DMS 273 treated with DMSO at 0.1 percent for 48 hours (cell line): Measurements from ENCODE around the gene TMEM221.

Experiments used
- DNase-seq: peaks from one replicate; lab custom pipeline; 2025; lab: John Stamatoyannopoulos, UW

TMEM221 gene

GRCh38 chr19:17441241-17442021 is 7.0 kb downstream of the TMEM221 start:
- DNase-seq = no peak

GRCh38 chr19:17436874-17437267 is 11.6 kb downstream of the TMEM221 start:
- no peak for DNase-seq

DNA sequence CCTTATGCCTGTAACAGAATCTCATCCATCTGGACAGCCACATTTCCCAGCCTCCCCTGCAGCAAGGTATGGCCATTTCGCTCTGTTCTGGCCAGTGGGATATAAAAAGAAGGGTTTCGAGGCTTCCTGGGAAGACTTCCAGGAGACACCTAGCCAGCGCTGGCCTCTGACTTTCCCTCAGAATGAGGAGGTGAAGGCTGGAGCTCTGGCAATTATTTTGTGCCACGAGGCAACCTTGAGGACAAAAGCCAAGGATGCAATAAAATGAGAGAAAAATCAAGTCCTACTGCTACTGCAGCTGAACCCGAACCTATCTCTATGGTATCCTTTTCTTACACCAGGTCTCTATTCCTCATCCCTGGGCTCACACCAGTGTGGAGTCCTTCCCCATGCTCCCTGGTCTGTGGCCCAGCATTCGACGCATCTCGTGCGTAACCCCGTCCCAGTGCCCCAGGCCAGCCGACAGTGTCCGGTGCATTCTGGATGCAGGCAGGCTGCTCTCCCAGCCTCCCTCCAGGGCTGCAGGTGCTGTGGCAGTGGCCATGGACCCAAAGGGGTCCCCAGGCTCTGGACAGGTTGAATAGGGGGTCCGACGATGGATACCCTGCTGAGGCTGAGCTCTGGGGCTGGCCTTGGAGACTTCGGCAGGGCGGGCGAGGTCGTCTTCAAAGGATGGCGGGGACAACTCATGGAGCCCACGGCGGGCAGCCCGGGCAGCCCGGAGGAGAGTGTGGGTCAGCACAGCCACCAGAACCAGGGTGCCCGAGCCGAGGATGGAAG is 12.2 kb downstream of the TMEM221 start:
- DNase-seq = no peak

DNA sequence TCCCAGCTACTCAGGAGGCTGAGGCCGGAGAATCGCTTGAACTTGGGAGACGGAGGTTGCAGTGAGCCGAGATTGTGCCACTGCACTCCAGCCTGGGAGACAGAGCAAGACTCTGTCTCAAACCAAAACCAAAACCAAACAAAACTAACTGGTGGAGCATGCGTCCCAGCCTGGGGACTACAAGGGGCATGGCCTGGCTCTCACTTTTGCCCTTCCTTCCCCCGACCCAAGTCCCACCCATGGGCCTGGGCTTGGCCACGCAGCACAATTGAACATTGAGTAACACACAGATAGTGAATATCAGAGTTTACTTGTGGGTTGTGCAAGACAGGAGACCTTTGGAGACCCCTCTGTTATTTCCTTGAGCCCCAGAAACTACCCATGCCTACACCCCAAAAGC is 13.2 kb downstream of the TMEM221 start:
- no peak for DNase-seq

GRCh38 chr19:17431417-17431816 is 17.1 kb downstream of the TMEM221 start:
- DNase-seq = no peak

DNA sequence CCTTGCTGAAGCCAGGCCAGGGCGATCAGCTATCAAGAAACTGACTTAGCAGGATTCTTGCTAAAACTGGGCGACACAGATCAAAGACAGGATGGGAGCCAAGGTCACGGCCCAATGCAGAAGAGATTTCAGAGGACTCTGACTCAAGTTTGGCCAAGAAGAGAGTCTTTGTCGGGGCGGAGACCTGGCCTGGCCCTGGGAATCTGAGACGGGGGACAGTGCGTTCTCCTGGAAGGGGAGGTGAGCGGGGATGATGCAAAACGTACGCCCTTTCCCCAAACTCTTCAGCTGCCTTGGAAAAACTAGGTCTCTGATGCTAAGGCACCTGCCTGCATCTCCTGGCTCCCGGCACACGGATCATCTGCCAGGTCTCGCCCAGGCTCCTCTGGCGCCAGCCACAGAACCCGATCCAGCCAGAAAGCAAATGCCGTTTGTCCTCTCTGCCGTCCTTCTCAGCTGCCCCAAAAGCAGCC is 18.8 kb downstream of the TMEM221 start:
- DNase-seq = no peak

DNA sequence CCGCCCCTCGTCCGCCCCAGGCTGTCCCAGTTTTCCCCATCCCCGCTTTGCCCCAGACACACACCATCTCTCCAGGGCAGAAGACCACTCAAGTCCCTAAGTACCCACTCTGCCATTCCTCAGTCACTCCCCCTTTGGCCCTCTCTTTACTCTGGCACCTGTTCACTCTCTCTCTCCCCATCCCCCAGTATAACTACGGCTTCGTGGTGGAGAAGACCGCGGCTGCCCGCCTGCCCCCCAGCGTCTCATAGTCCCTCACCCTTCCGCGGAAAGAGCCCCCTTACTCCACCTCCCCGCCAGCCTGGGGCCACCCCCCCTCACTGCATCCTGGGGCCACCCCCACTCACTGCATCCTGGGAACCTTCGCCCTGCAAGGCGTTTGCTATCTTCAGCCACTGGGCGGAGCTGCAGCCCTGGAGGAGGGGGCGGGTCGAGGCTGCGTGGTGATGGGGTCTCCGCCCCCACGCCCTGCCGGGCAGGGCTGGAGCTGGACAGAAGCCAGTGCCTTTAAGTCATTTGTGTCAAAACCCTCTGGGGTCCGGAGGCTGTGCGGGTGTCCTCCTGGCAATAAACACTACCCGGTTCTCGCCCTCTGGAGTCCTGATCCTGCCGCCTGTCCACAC is 23.6 kb downstream of the TMEM221 start:
- DNase-seq = no peak

- DNase-seq = no peak
Measured at GRCh38 chr19:17423429-17424208, 24.8 kb downstream of the TMEM221 start.

DNA sequence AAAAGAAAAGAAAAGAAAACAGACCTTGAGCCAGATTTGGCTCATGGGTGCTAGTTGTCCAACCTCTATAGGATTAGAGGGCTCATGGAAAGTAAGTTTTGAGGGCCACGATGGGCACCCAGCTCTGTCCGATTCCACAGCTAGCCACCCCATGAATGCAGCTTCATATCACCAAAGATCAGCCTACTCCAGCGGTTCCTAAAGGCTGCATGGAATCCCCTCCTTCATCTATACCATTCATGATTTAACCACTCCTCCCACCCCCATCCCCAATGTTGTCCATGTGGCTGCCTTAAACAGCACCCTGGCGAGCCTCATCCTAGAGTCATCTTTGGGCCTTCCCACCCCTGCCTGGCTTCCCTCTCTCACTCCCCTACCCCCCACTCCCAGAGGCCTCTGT is 26.5 kb downstream of the TMEM221 start:
- no peak for DNase-seq

DNA sequence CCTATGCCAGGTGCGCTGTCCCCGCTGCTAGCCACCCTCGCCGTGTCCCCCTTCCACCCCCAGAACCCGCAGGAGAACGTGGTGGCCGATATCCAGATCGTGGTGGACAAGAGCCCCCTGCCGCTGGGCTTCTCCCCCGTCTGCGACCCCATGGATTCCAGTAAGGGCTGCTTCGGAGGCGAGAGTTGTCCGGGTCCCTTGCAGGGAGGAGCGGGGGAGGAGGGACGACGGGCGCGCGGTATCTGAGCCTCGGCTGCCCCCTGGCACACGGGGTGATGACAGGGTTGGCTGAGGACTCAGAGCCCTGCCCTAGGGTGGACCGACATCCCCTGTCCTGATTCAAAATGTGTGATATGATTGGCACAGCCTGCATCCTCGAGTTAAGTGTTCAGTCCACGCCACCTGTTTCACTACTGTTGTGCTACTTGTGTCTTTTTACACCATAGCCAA is 28.0 kb downstream of the TMEM221 start:
- DNase-seq = no peak

DNA sequence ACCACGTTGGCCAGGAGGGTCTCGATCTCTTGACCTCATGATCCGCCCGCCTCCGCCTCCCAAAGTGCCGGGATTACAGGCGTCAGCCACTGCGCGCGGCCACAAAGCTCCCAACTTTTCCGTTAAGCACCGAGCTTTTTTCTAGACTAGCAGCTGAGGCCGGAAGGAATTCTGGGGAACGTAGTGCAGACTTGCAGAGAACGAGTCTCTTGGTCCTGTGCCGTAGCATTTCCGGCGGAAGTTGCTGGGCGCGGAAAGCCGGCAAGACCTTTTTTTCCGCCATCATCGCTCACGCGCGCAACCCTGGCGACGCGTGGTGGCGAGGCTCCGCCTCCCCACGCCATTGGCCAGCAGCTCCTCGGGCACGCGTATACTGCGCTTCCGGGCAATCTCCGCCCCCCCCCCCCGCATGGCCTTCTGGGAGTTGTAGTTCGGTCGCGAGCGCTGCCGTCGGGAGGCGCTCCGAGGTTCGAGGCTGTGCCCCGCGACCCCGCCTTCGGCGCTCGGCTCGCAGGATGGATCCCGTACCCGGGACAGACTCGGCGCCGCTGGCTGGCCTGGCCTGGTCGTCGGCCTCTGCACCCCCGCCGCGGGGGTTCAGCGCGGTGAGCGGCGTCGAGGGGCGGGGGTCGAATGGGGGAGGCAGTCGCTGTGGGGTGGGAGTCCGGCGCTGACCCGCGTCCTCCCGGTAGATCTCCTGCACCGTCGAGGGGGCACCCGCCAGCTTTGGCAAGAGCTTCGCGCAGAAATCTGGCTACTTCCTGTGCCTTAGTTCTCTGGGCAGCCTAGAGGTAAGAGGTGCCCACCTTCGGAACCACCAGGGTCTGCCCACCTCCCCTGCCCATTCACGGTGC is 28.6 kb downstream of the TMEM221 start, which contains the start of gene MVB12A:
MVB12A (plus strand) TSS at position 427 of the 854 bp plus-strand sequence; CDS start at position 516, 89 bp downstream.
- peak; percentile 97 for DNase-seq

- no peak for DNase-seq
Measured at GRCh38 chr19:17419154-17419620, 29.3 kb downstream of the TMEM221 start.

DNA sequence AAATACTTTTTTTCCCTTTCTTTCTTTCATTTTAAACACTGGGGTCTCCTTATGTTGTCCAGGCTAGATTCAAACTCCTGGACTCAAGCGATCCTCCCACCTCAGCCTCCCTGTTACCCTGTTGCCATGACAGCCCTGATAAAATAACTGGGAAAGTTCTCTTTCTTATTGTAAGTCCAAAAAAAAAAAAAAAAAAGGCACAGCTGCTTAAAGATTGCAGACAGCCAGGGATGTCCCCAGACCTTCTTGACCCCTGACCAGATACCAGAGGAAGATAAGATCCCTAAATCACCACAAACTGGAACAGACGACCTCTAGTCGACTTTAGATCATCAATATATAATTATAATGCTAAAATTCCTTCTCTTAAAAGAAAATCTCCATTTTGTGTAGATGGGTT is 29.8 kb downstream of the TMEM221 start:
- DNase-seq = no peak

DNA sequence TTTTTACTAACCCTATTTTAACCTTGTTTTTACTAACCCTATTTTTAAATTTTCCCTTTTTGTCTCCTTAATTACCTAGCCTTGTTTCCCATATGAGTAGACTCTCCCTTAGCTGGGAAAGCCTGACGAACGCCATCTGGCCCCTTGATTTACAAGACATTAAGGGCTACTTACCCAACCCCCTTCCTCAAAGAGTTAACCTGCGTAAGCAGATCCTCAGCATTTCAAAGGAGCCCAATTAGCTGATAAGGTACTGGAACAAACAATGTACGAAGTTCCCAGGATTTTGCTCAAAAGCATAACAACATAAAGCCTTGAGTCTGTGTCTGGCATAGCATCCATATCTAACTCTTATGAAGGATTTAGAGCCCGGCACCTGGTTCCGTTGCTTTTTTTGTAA is 33.3 kb downstream of the TMEM221 start:
- peak; percentile 50 for DNase-seq

DNA sequence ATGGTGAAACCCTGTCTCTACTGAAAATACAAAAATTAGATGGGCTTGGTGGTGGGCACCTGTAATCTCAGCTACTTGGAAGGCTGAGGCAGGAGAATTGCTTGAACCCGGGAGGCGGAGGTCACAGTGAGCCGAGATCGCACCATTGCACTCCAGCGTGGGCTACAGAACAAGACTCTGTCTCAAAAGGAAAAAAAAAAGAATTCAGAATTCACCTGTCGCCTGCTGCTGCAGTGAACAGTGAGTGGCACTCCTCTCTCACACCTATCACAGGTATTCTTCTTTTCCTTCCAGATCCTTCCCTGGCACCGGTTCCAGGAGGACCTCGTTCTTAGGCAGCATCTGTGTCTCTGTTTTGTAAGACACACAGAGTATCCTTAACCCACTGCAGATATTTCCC is 34.4 kb downstream of the TMEM221 start:
- DNase-seq = no peak

DNA sequence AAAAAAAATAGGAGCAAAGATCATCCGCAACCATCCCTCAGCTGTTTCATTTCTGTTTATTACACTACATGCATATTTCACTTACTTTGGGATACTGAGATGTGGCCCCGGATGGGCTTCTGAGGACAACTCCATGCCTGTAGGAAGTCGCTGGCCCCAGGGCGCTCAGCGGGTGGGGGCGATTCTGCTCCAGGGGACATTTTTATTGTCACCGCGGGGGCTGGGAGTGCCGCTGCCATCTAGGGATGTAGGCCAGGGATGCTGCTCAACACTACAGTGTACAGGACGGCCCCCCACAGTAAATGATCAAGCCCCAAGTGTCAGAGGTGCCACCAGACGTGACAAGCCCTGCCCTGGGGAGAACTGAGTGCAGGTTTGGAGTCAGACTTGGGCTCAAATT is 36.7 kb downstream of the TMEM221 start:
- no peak for DNase-seq

DNA sequence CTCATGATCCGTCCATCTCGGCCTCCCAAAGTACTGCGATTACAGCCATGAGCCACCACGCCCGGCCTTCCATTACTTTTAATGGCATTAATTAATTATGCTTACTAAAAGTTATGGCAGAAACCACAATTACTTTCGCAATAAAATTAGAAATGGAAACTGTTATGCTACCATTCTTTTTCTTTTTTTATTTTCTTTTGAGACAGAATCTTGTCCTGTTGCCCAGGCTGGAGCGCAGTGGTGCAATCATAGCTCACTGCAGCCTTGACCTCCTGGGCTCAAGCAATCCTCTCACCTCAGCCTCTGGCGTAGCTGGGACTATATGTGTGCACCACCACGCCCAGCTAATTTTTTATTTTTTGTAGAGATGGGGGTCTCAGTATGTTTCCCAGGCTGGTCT is 38.5 kb downstream of the TMEM221 start:
- no peak for DNase-seq

GRCh38 chr19:17406887-17407196 is 41.6 kb downstream of the TMEM221 start:
- DNase-seq = no peak

DNA sequence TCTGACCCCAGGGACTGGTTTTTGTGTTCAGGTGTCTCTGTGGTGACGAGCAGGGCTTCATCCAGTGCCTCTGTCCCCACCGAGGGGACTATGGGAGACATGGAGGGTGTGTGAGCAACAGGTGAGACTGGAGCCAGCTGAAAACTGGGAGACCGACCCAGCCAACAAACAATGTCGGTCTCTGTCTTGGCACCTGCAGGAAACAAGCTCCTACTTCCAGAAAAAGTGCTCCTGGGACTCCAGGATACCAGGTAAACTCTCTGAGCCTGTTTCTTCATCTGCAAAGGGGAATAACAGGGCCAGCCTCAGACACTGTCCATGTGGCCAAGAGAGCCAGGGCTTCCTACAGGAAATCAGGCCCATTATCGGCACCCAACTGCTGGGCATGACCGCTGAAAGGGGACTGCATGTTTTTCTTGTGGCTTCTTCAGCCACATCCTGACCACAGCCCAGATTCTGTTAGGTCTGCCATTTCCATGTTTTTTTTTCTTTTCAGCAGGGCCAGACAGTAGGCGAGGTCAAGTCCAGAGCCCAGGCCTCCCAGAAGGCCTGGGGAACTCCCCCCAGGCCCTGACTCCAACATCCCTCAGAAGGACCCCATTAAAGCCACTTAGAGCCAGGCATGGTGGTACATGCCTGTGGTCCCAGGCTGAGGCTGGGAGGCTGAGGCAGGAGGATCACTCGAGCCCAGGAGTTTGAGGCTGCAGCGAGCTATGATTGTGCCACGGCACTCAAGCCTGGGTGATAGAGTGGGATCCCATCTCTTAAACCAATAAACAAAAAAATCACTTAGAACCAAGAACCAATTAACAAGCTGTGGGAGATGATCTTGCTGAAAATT is 42.2 kb downstream of the TMEM221 start:
- no peak for DNase-seq
